Measurements from ENCODE around the gene EPDR1. TPM values are rescaled to one million over a fixed set of nuclear protein-coding genes. Genes with fewer than 3 reads are reported as not detected.

The EPDR1 gene
- total RNA-seq, 1 experiment from 2014 or later = 0.34 TPM

- H2AFZ ChIP-seq (ENCODE audit: low read length) = no peak overlapping the region
- no peaks in the 10 kb centered on the region for H3K27me3 ChIP-seq (ENCODE audit: low read length)
- DNase-seq = no peak
- H3K4me1 ChIP-seq (ENCODE audit: low read length) = no peaks in the 10 kb centered on the region
- H3K9ac ChIP-seq (ENCODE audit: low read length) = no peak overlapping the region
- H3K9me3 ChIP-seq (ENCODE audit: low read length) = no peaks in the 10 kb centered on the region
- no peak overlapping the region for H3K27ac ChIP-seq (ENCODE audit: low read length)
- no peaks in the 10 kb centered on the region for H4K20me1 ChIP-seq (ENCODE audit: insufficient read depth, low read depth, low read length)
- no peaks in the 10 kb centered on the region for H3K9me2 ChIP-seq (replicated peaks; ENCODE audit: insufficient read depth, low read length)
- no peaks in the 10 kb centered on the region for H3K36me3 ChIP-seq (ENCODE audit: insufficient read depth, low read length)
- no peaks in the 10 kb centered on the region for H3K79me2 ChIP-seq (ENCODE audit: low read length)
- H3K4me2 ChIP-seq (ENCODE audit: low read depth, low read length, poor library complexity, severe bottlenecking) = no peak overlapping the region
- no peak overlapping the region for H3K4me3 ChIP-seq (ENCODE audit: low read length)
These were observed 7.7 kb upstream of the EPDR1 start for GRCh38 chr7:37912756-37913155.

DNA sequence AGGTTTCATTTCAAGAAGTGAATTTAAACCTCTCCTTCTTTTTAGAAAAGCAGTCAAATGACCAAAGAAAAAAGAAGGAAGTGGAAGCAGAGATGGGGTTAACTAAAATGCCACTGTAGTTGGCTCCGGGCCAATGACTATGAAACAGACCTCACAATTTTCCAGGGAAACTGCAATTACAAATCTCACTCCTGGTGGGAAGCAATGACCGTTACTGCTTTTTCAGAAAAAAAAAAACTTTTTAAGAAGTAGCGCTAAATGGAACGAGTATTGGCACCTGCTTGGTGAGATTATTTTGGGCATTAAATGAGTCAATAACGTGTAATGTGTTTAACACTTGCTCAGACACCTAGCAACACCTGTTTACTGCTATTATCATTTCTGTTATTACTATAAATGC lies 5.0 kb upstream of the EPDR1 start:
- no peak overlapping the region for H3K4me2 ChIP-seq (ENCODE audit: low read depth, low read length, poor library complexity, severe bottlenecking)

GRCh38 chr7:37916017-37916672 lies 4.3 kb upstream of the EPDR1 start:
- Histone ChIP-seq H3K4me3 (ENCODE audit: low read length) (no peak overlapping the region), H3K4me1 (ENCODE audit: low read length) (peaks cover 3% of the 10 kb centered on the region), H4K20me1 (ENCODE audit: insufficient read depth, low read depth, low read length) (no peaks in the 10 kb centered on the region), H3K36me3 (ENCODE audit: insufficient read depth, low read length) (no peaks in the 10 kb centered on the region), H3K27ac (ENCODE audit: low read length) (no peak overlapping the region), H3K27me3 (ENCODE audit: low read length) (no peaks in the 10 kb centered on the region), H3K9ac (ENCODE audit: low read length) (no peak overlapping the region), H3K9me2 (replicated peaks; ENCODE audit: insufficient read depth, low read length) (no peaks in the 10 kb centered on the region), H3K4me2 (ENCODE audit: low read depth, low read length, poor library complexity, severe bottlenecking) (no peak overlapping the region), H3K9me3 (ENCODE audit: low read length) (no peaks in the 10 kb centered on the region), H3K79me2 (ENCODE audit: low read length) (no peaks in the 10 kb centered on the region), H2AFZ (ENCODE audit: low read length) (no peak overlapping the region)
- no peak for DNase-seq

More for the DNA sequence above, 5.0 kb upstream of the EPDR1 start:
- Histone ChIP-seq H3K4me3 (ENCODE audit: low read length) (no peak overlapping the region), H4K20me1 (ENCODE audit: insufficient read depth, low read depth, low read length) (no peaks in the 10 kb centered on the region), H3K9me3 (ENCODE audit: low read length) (no peaks in the 10 kb centered on the region), H3K79me2 (ENCODE audit: low read length) (no peaks in the 10 kb centered on the region), H3K36me3 (ENCODE audit: insufficient read depth, low read length) (no peaks in the 10 kb centered on the region), H3K27ac (ENCODE audit: low read length) (no peak overlapping the region), H2AFZ (ENCODE audit: low read length) (no peak overlapping the region), H3K9ac (ENCODE audit: low read length) (no peak overlapping the region), H3K4me1 (ENCODE audit: low read length) (no peaks in the 10 kb centered on the region; the same call in 1 of the 2 replicates), H3K9me2 (replicated peaks; ENCODE audit: insufficient read depth, low read length) (no peaks in the 10 kb centered on the region), H3K27me3 (ENCODE audit: low read length) (no peaks in the 10 kb centered on the region)
- DNase-seq = no peak

DNA sequence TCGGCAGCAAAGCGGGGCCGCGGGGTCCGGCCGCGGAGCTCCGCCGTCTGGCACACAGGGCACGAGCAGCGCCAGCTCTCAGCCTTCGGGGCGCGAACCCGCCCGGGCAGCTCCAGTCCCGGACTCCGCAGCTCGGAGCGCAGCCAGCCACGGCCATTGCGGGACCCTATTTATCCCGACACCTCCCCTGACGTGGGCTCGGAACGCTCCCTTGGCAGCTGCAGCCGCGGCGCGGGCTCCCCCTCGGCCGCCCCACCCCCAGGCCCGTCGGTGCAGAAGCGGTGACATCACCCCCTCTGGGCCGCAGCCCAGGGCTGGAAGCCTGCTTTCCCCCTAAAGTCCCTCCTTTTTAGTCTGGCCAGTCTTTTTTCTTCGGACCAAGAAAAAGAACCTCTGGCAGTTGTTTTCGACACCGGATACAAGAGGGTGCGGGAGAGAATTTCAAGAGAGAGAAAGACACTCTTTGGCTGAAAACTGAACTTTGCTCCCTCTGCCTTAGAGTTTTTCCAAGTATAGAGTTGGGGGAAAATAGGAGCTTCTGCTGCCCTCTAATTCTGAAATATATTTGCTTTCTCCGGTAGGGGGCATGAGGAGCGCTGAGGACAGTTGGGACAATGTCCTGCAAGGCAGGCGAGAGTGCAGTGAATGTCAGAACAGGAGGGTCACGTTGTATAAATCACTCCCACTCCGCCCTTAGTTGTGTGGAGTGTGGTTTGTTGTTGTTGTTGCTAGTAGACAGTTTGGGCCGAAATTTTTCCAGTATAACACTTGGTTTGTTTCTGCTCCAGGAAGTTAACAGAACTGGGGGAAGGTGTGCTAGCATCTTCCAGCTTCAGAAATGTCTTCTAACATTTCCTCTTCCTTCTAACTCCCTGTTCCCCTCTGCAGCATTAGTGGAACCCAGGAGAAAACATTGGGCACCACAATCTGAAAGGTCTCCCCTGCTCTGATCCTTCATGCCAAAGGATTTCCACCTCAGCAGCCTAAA lies 3.5 kb upstream of the EPDR1 start, which contains the start of gene SFRP4:
Gene SFRP4 (minus strand): TSS at position 145 of the 988 bp plus-strand sequence. CDS start 280 bp downstream, outside the sequence.
- H3K27ac ChIP-seq (ENCODE audit: low read length) = no peak within 1 kb of the TSS
- DNase-seq = peak; percentile 72
- H2AFZ ChIP-seq (ENCODE audit: low read length) = no peak within 1 kb of the TSS
- no peaks in the 10 kb centered on the region for H4K20me1 ChIP-seq (ENCODE audit: insufficient read depth, low read depth, low read length)
- H3K4me2 ChIP-seq (ENCODE audit: low read depth, low read length, poor library complexity, severe bottlenecking) = no peak within 1 kb of the TSS
- no peak within 1 kb of the TSS for H3K9ac ChIP-seq (ENCODE audit: low read length)
- peaks cover 4% of the 10 kb centered on the region for H3K4me1 ChIP-seq (ENCODE audit: low read length)
- H3K36me3 ChIP-seq (ENCODE audit: insufficient read depth, low read length) = no peaks in the 10 kb centered on the region
- no peaks in the 10 kb centered on the region for H3K27me3 ChIP-seq (ENCODE audit: low read length)
- H3K9me3 ChIP-seq (ENCODE audit: low read length) = no peaks in the 10 kb centered on the region
- no peaks in the 10 kb centered on the region for H3K9me2 ChIP-seq (replicated peaks; ENCODE audit: insufficient read depth, low read length)
- no peaks in the 10 kb centered on the region for H3K79me2 ChIP-seq (ENCODE audit: low read length)
- no peak within 1 kb of the TSS for H3K4me3 ChIP-seq (ENCODE audit: low read length)

DNA sequence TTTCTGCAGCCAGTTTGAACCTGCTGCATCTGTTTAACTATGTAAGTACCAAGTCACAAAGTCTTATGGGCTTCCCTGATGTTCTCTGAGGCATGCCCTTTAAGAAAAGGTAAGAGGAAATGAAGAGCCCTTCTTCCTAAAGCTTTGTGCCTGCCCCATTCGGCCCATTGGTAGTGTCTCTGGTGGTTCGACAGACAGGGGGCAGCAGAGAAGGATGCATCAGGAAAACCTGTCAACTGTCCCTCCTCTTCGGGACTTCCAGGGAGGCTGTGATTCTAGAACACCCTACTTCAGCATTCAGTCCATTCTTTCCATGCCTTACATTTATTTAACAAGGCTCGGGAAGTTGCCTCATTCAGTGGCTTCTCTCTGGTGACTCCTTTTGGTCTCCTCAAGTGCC lies 1.9 kb upstream of the EPDR1 start:
- Histone ChIP-seq H4K20me1 (ENCODE audit: insufficient read depth, low read depth, low read length) (no peaks in the 10 kb centered on the region), H3K27me3 (ENCODE audit: low read length) (no peaks in the 10 kb centered on the region), H3K79me2 (ENCODE audit: low read length) (no peaks in the 10 kb centered on the region), H3K4me1 (ENCODE audit: low read length) (peaks cover 4% of the 10 kb centered on the region), H3K9me3 (ENCODE audit: low read length) (no peaks in the 10 kb centered on the region), H2AFZ (ENCODE audit: low read length) (no peak overlapping the region), H3K9ac (ENCODE audit: low read length) (no peak overlapping the region), H3K9me2 (replicated peaks; ENCODE audit: insufficient read depth, low read length) (no peaks in the 10 kb centered on the region), H3K27ac (ENCODE audit: low read length) (no peak overlapping the region), H3K4me3 (ENCODE audit: low read length) (no peak overlapping the region), H3K36me3 (ENCODE audit: insufficient read depth, low read length) (no peaks in the 10 kb centered on the region), H3K4me2 (ENCODE audit: low read depth, low read length, poor library complexity, severe bottlenecking) (no peak overlapping the region)
- DNase-seq = no peak

DNA sequence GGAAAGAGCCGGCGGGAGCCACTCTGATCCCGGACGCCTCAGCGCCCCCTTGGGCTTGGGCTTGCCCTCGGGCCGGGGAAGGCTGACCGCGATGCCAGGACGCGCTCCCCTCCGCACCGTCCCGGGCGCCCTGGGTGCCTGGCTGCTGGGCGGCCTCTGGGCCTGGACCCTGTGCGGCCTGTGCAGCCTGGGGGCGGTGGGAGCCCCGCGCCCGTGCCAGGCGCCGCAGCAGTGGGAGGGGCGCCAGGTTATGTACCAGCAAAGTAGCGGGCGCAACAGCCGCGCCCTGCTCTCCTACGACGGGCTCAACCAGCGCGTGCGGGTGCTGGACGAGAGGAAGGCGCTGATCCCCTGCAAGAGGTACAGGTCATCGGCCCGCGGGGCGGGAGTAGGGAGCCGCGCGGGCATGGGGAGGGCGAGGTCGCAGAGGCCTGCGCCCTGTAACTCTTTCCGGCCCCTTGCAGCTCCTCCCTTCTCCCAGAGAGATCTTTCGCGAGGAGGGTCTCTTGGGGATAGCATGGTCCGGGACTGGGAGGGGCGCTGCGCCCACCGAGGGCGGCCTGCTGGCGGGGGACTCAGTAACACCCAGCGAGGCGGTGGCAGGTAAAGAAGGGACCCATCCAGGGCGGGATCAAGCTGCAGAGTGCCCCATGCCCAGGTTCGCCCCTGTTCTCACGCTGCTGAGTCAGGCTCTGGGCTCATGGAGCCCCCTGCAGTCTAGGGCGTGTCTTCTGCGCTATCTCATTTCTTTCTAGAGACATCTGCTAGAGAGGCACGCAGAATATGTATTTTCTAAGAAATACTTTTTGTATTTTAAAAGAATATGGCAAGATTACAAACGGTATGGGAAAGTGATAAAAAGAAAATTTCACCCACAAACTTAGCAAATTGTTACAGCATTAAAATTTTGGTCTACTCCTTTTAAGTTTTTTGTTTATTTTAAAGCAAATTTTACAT lies 687 bp downstream of the EPDR1 start:
- Histone ChIP-seq H3K9ac (ENCODE audit: low read length) (no peak overlapping the region), H3K27ac (ENCODE audit: low read length) (no peak overlapping the region), H4K20me1 (ENCODE audit: insufficient read depth, low read depth, low read length) (no peaks in the 10 kb centered on the region), H3K27me3 (ENCODE audit: low read length) (no peaks in the 10 kb centered on the region), H3K4me1 (ENCODE audit: low read length) (peaks cover 4% of the 10 kb centered on the region), H3K4me3 (ENCODE audit: low read length) (peak overlapping the region; percentile 36; the same call in 1 of the 2 replicates), H2AFZ (ENCODE audit: low read length) (no peak overlapping the region), H3K4me2 (ENCODE audit: low read depth, low read length, poor library complexity, severe bottlenecking) (peak overlapping the region; percentile 54), H3K79me2 (ENCODE audit: low read length) (no peaks in the 10 kb centered on the region), H3K9me2 (replicated peaks; ENCODE audit: insufficient read depth, low read length) (no peaks in the 10 kb centered on the region), H3K36me3 (ENCODE audit: insufficient read depth, low read length) (no peaks in the 10 kb centered on the region), H3K9me3 (ENCODE audit: low read length) (no peaks in the 10 kb centered on the region)
- no peak for DNase-seq

DNA sequence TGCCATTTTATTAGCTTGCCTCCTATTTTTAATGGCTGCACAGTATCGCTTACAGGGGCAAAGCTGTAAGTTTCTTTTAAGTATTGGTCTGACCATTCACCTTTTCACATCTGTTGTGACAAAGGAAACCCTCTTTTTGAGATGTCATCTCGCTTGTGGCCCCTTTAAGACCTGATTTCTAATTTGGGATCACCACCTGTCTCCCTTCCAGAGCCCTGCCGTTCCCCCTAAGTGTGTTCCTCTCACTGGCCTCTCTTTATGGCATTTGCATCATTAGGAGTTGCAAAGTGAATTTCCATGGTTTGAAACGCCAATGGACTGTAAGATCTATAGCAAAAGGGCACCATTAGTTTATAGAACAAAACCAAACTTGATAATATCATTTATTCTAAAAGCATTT lies 1.4 kb downstream of the EPDR1 start:
- Histone ChIP-seq H3K27ac (ENCODE audit: low read length) (no peak overlapping the region), H3K27me3 (ENCODE audit: low read length) (no peaks in the 10 kb centered on the region), H2AFZ (ENCODE audit: low read length) (no peak overlapping the region), H3K9me3 (ENCODE audit: low read length) (no peaks in the 10 kb centered on the region), H3K4me1 (ENCODE audit: low read length) (peaks cover 4% of the 10 kb centered on the region), H3K4me2 (ENCODE audit: low read depth, low read length, poor library complexity, severe bottlenecking) (no peak overlapping the region), H3K79me2 (ENCODE audit: low read length) (no peaks in the 10 kb centered on the region), H3K36me3 (ENCODE audit: insufficient read depth, low read length) (no peaks in the 10 kb centered on the region), H4K20me1 (ENCODE audit: insufficient read depth, low read depth, low read length) (no peaks in the 10 kb centered on the region), H3K9me2 (replicated peaks; ENCODE audit: insufficient read depth, low read length) (no peaks in the 10 kb centered on the region), H3K9ac (ENCODE audit: low read length) (no peak overlapping the region), H3K4me3 (ENCODE audit: low read length) (no peak overlapping the region)
- DNase-seq = no peak

Measured in Karpas-422 (cell line).